Gastroesophageal sphincter (tissue), 3 donors: ENCODE data around the gene NOD2.

Experiments used
- POLR2A ChIP-seq, 2 donors: fragments of 450-650 bp; IDR thresholded peaks; one replicate each; pipeline ENCODE4 v1.6.1; 2017; ENCODE audit warnings: antibody characterized with exemption in 2 of 2, mild to moderate bottlenecking in 2 of 2, moderate library complexity in 1 of 2
- POLR2AphosphoS5 ChIP-seq: sonication (generic); formaldehyde crosslinking; IDR thresholded peaks from one replicate; pipeline ENCODE4 v1.6.1; 2017; ENCODE audit warnings: antibody characterized with exemption
- TF ChIP-seq, protein P1 (sequence below), 4 experiments: fragments of 200-600 bp in 2 of 4; fragments of 450-650 bp in 2 of 4; sonication (generic) in 1 of 4; IDR thresholded peaks; one replicate each; pipeline ENCODE4 v1.5.1; 2017 to 2019; ENCODE audit warnings: antibody characterized with exemption in 4 of 4, mild to moderate bottlenecking in 2 of 4, moderate library complexity in 2 of 4

GRCh38 chr16:50678531-50678930, 14.9 kb upstream of the NOD2 start:
- TF ChIP-seq, protein P1, sequence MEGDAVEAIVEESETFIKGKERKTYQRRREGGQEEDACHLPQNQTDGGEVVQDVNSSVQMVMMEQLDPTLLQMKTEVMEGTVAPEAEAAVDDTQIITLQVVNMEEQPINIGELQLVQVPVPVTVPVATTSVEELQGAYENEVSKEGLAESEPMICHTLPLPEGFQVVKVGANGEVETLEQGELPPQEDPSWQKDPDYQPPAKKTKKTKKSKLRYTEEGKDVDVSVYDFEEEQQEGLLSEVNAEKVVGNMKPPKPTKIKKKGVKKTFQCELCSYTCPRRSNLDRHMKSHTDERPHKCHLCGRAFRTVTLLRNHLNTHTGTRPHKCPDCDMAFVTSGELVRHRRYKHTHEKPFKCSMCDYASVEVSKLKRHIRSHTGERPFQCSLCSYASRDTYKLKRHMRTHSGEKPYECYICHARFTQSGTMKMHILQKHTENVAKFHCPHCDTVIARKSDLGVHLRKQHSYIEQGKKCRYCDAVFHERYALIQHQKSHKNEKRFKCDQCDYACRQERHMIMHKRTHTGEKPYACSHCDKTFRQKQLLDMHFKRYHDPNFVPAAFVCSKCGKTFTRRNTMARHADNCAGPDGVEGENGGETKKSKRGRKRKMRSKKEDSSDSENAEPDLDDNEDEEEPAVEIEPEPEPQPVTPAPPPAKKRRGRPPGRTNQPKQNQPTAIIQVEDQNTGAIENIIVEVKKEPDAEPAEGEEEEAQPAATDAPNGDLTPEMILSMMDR (IDR thresholded peaks at IDR 0.05) = no peak
- TF ChIP-seq POLR2A (IDR thresholded peaks at IDR 0.05) = no peak
- no peak for TF ChIP-seq POLR2AphosphoS5
